Occipital lobe (tissue), 2 donors: ENCODE data around the gene ZGRF1. TPM values are rescaled to one million over a fixed set of nuclear protein-coding genes. Genes with fewer than 3 reads are reported as not detected.
"Not testable (repeated sequence)": the region's sequence is repeated elsewhere in the genome, so short reads cannot be mapped to it uniquely, and the experiment has no call there.

Experiments used
- DNase-seq: peaks from one replicate; lab custom pipeline; 2025; lab: John Stamatoyannopoulos, UW
- total RNA-seq: library from RNA; depleted of rRNA; stranded (reverse); fragments of >200 nt; gene quantifications from one replicate; pipeline ENCODE4 v1.2.3, GENCODE V29; 2014

The ZGRF1 gene
- total RNA-seq, 1 donor from 2014 or later: 25.3 TPM

GRCh38 chr4:112517067-112517634 is 119.6 kb downstream of the ZGRF1 start:
- DNase-seq: no peak

DNA sequence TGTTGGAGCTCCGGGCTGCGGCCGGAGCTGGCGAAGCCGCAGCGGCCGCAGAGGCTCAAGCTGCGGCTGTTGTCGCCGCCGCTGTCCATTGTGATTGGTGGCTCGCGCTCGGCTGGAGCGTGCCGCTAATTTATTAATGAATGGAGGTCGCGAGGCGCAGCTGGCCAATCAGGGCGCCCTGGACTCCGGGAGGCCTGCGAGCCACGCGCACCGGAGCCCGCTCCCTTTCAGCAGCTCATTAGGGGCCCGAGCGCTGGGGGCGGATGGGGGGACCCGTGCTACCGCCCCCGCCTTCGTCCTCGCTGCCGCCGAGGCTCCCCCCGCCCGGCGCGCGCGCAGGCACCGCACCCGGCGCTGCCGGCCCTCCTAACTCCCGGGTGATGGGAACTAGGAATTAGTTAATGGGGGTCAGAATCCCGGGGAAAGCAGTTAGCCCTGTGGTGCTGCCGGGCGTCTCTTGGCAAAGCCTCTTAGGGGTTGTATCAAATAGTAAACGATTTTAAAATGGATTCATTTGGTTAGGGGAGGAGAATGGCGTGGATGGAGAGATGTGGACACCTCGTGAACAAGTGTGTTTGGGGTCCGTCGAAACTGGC is 120.1 kb downstream of the ZGRF1 start:
- DNase-seq: no peak

- no peak for DNase-seq
These were observed 120.6 kb downstream of the ZGRF1 start, which contains the start of gene NEUROG2 for GRCh38 chr4:112516066-112516470. NEUROG2 (minus strand) TSS chr4:112516180; CDS start chr4:112515475, 705 bp downstream.

DNA sequence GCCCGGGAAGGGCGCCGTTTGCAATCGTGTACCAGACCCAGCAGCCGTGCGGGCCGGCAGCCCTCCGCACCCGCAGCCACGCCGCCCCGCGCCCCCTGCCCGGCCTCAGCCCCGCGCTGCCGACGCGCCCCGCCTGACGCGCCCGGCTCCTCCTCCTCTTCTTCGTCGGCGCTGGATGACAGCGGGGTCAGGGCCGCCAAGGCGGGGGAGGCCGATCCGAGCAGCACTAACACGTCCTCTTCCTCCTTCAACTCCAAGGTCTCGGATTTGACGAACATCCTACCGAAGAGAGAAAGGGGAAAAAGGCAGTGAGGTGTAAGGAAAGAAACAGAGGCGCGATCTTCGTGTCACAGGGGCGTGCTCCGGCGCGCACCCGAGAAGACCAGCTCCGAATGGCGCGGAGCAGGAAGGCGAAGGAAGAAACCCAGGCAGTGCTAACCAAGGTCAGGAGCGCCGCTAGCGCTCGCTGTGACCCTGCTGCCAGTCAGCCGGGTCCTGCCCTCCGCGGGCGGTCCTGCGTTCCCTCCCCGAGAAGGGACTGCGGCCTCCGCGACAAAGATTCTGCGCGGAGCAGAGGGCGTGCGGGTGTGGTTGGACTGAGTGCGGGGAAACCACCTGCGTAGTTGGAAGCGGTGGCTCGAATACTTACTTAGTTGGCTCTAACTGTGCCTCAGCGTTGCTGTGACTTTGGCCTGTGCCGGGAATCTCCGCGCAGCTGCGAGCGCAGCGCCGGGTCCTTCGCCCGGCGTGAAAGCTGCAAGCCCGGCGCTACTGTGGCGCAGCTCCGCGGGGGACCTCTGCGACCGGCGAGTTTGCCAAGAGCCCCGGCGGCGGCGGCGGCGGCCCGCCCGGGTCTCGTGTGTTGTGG is 121.3 kb downstream of the ZGRF1 start:
- no peak for DNase-seq

DNA sequence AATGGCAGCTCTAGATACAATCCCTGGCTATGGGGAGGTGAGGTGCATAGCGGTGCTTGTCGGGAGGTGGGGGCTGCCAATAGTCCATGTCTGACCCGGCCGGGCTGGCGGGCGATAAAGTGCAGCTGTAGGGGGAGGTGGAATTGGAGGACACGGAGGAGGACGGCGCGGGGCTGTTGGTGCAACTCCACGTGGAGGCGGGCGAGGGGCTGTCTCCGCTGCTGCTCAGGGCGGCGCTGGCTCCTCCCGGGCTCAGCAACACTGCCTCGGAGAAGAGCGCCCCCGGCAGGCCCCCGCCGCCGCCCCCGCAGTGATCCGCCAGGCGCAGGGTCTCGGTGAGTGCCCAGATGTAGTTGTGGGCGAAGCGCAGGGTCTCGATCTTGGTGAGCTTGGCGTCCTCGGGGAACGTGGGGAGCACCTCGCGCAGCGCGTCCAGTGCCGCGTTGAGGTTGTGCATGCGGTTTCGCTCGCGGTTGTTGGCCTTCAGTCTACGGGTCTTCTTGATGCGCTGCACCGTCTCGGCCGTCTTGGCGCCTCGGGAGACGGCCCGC is 122.0 kb downstream of the ZGRF1 start:
- no peak for DNase-seq

GRCh38 chr4:112513971-112514646 is 122.6 kb downstream of the ZGRF1 start:
- DNase-seq: no peak

- no peak for DNase-seq
These were observed 124.9 kb downstream of the ZGRF1 start for GRCh38 chr4:112511803-112512118.

- no peak for DNase-seq
These were observed 125.5 kb downstream of the ZGRF1 start for GRCh38 chr4:112511093-112511802.

GRCh38 chr4:112510291-112511092 is 126.2 kb downstream of the ZGRF1 start:
- no peak for DNase-seq

DNA sequence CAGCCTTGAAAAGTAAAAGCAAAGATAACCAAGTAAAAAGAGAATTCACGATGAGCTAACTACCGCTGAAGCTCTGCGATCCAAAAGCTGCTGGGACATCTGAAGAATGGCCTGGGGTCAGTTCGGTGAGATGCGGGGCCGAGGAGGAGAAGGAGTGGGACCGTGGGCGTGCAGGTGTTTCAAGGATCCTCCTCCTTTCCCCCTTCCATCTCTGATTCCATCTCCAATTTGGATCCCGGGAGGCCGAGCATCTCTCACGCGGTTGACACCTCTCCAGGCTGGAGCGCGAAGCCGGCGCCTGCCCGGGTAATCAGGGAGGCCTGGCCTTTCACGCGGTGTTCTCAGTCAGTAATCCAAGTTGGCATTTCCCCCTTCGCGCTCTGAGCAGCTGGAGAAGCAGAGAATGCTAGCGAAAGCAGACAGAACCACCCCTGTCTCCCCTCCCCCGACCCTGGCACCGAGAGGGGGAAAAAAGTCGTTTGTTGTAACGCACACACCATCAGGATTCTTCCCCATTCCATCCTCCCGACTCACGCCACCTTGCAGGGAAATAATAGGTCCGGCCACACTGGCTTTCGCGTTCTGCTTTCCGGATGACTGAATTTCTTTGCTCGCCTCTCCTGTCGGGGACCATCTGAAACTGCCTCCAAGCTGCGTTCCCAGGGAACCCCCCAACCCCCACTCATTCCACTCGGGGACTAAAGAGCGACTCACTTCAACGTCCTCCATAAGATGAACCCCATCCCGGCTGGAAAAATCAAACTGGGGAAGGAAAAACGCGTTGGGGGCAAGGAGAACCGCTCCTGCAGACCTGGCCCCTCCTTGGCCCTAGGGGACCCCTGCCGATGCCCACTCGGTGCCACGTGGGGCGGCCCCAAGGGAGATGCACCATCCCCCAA is 127.2 kb downstream of the ZGRF1 start:
- no peak for DNase-seq

GRCh38 chr4:112508356-112508755 is 128.4 kb downstream of the ZGRF1 start:
- DNase-seq: no peak

- DNase-seq: no peak
These were observed 131.9 kb downstream of the ZGRF1 start for GRCh38 chr4:112504807-112505206.

DNA sequence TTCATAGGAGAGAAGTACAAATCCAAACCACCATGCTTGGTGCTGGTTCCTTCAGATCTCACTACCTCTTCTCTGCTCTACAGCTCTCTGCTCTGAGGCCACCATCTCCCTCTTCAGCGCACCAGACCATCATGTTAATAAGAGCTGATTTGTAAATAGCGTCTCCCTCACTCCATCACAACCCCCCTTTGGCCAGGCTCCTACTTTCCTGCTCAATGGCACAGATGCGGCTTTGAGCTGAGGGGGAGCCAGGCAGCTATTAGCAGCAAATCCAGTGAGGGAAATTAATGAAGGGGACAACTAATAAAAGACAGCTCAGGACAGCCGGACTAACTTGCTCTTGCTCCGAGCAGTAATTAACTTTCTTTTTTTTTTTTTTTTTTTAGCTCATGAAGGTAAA is 133.8 kb downstream of the ZGRF1 start:
- DNase-seq: no peak

GRCh38 chr4:112492321-112492720 is 144.4 kb downstream of the ZGRF1 start:
- DNase-seq: no peak

GRCh38 chr4:112490808-112491207 is 145.9 kb downstream of the ZGRF1 start:
- not testable (repeated sequence) for DNase-seq
